ENCODE results near the gene NLRP11. TPM values are rescaled to one million over a fixed set of nuclear protein-coding genes. Genes with fewer than 3 reads are reported as not detected.
"Not testable (repeated sequence)": the region's sequence is repeated elsewhere in the genome, so short reads cannot be mapped to it uniquely, and the experiment has no call there.

NLRP11 gene
- total RNA-seq, 1 experiment from 2014 or later: 0.11 TPM

- no peak for DNase-seq (ENCODE audit: low read depth)
Observed at GRCh38 chr19:55778331-55778730, 53.5 kb downstream of the NLRP11 start.

GRCh38 chr19:55777528-55777927 lies 54.3 kb downstream of the NLRP11 start:
- no peak for DNase-seq (ENCODE audit: low read depth)

GRCh38 chr19:55769632-55770031 lies 62.2 kb downstream of the NLRP11 start:
- not testable (repeated sequence) for DNase-seq (ENCODE audit: low read depth)

GRCh38 chr19:55768818-55769217 lies 63.0 kb downstream of the NLRP11 start, which contains the start of gene RFPL4AL1:
RFPL4AL1 (plus strand) TSS chr19:55769118; CDS start chr19:55771805, 2,687 bp downstream.
- not testable (repeated sequence) for DNase-seq (ENCODE audit: low read depth)

GRCh38 chr19:55766466-55766865 lies 65.3 kb downstream of the NLRP11 start:
- DNase-seq (ENCODE audit: low read depth): peak; percentile 29

GRCh38 chr19:55758797-55759196 lies 73.0 kb downstream of the NLRP11 start, which contains the start of gene RFPL4A:
RFPL4A (plus strand) TSS chr19:55759097; CDS start chr19:55761801, 2,704 bp downstream.
- DNase-seq (ENCODE audit: low read depth): not testable (repeated sequence)

GRCh38 chr19:55756808-55757207 lies 75.0 kb downstream of the NLRP11 start:
- DNase-seq (ENCODE audit: low read depth): not testable (repeated sequence)

GRCh38 chr19:55753401-55753800 lies 78.4 kb downstream of the NLRP11 start:
- DNase-seq (ENCODE audit: low read depth): no peak

- DNase-seq (ENCODE audit: low read depth): no peak
Observed at GRCh38 chr19:55750715-55751114, 81.1 kb downstream of the NLRP11 start.

GRCh38 chr19:55738302-55738701 lies 93.5 kb downstream of the NLRP11 start, which contains the start of gene NLRP9:
NLRP9 (minus strand) TSS chr19:55738402; CDS start chr19:55738374, 28 bp downstream.
- no peak for DNase-seq (ENCODE audit: low read depth)

Other genes starting within 250 kb of the NLRP11 start
- gene FIZ1, start 232.5 kb downstream of the NLRP11 start, total RNA-seq (2014; rRNA removed): 4.7 and 7.4 TPM in 2 replicates
- gene ZNF524, start 231.7 kb downstream of the NLRP11 start, total RNA-seq (2014; rRNA removed): 13.4 and 14.0 TPM in 2 replicates
- 2.2 and 3.0 TPM in 2 replicates for gene ZNF865, start 226.4 kb downstream of the NLRP11 start, total RNA-seq (2014; rRNA removed)
- 3.3 and 5.5 TPM in 2 replicates for gene ZNF784, start 207.4 kb downstream of the NLRP11 start, total RNA-seq (2014; rRNA removed)
- 8.7 and 15.3 TPM in 2 replicates for gene ZNF580, start 191.0 kb downstream of the NLRP11 start, total RNA-seq (2014; rRNA removed)
- 11.4 and 15.4 TPM in 2 replicates for gene ZNF581, start 188.3 kb downstream of the NLRP11 start, total RNA-seq (2014; rRNA removed)
- 14.2 and 15.3 TPM in 2 replicates for gene CCDC106, start 183.8 kb downstream of the NLRP11 start, total RNA-seq (2014; rRNA removed)
- 168 and 174 TPM in 2 replicates for gene U2AF2, start 177.0 kb downstream of the NLRP11 start, total RNA-seq (2014; rRNA removed)
- 126 and 145 TPM in 2 replicates for gene EPN1, start 156.8 kb downstream of the NLRP11 start, total RNA-seq (2014; rRNA removed)
- not detected in 2 replicates for gene NLRP9, start 93.6 kb downstream of the NLRP11 start, total RNA-seq (2014; rRNA removed)
- gene RFPL4A, start 72.9 kb downstream of the NLRP11 start, total RNA-seq (2014; rRNA removed): not detected in 2 replicates
- gene RFPL4AL1, start 62.9 kb downstream of the NLRP11 start, total RNA-seq (2014; rRNA removed): not detected in 2 replicates
- not detected in 2 replicates for gene NLRP4, start 4.5 kb upstream of the NLRP11 start, total RNA-seq (2014; rRNA removed)
- not detected in 2 replicates for gene NLRP13, start 100.3 kb upstream of the NLRP11 start, total RNA-seq (2014; rRNA removed)
- not detected in 2 replicates for gene NLRP8, start 115.8 kb upstream of the NLRP11 start, total RNA-seq (2014; rRNA removed)
- gene NLRP5, start 154.8 kb upstream of the NLRP11 start, total RNA-seq (2014; rRNA removed): not detected in 2 replicates

Data from LHCN-M2 (cell line).